Thoracic aorta (tissue), 2 donors: ENCODE measurements around the gene ATP10A. TPM values are rescaled to one million over a fixed set of nuclear protein-coding genes. Genes with fewer than 3 reads are reported as not detected.

Experiments used
- ATAC-seq: fragments of 150-250 bp; one replicate; pipeline ENCODE4 v1.8.0; 2017; ENCODE audit warnings: low read depth; ENCODE audit not compliant: insufficient number of reproducible peaks, low FRiP score
- DNase-seq: peaks from one replicate; pipeline ENCODE4 v3.0.0-alpha.2; 2020; ENCODE audit warnings: low spot score
- H3K27ac ChIP-seq, 2 donors: fragments of 200-600 bp; sonication (generic); 1 replicate in 1 of 2; 2 replicates in 1 of 2; pipeline ENCODE4 v1.5.1; 2016; ENCODE audit warnings: mild to moderate bottlenecking in 2 of 2, moderate library complexity in 2 of 2
- H3K27me3 ChIP-seq: fragments of 200-600 bp; sonication (generic); replicated peaks from 2 replicates; pipeline ENCODE4 v1.6.0; 2016; ENCODE audit warnings: mild to moderate bottlenecking; ENCODE audit not compliant: insufficient read depth
- H3K36me3 ChIP-seq: fragments of 200-600 bp; sonication (generic); one replicate; pipeline ENCODE4 v1.5.1; 2016
- H3K4me1 ChIP-seq, 2 donors: fragments of 200-600 bp; sonication (generic); 1 replicate in 1 of 2; 2 replicates in 1 of 2; pipeline versions ENCODE4 v1.5.1 to v1.6.0; 2016; ENCODE audit warnings: low read depth in 2 of 2, mild to moderate bottlenecking in 1 of 2; ENCODE audit not compliant: control insufficient read depth in 1 of 2
- H3K4me3 ChIP-seq: fragments of 200-600 bp; sonication (generic); 2 replicates; pipeline ENCODE4 v1.5.1; 2016; ENCODE audit warnings: mild to moderate bottlenecking
- H3K9me3 ChIP-seq: fragments of 200-600 bp; sonication (generic); 2 replicates; pipeline ENCODE4 v1.5.1; 2016
- CTCF ChIP-seq: fragments of 200-600 bp; sonication (generic); IDR thresholded peaks from one replicate; pipeline ENCODE4 v1.5.1; 2019; ENCODE audit warnings: antibody characterized with exemption
- total RNA-seq, 2 donors: library from RNA; depleted of rRNA; stranded (reverse); fragments of >200 nt; gene quantifications; one replicate each; pipeline versions ENCODE4 v1.1.0 to v1.2.3, GENCODE V29; 2016

The ATP10A gene
- total RNA-seq, 2 donors from 2014 or later: 59.4 to 89.8 TPM

DNA sequence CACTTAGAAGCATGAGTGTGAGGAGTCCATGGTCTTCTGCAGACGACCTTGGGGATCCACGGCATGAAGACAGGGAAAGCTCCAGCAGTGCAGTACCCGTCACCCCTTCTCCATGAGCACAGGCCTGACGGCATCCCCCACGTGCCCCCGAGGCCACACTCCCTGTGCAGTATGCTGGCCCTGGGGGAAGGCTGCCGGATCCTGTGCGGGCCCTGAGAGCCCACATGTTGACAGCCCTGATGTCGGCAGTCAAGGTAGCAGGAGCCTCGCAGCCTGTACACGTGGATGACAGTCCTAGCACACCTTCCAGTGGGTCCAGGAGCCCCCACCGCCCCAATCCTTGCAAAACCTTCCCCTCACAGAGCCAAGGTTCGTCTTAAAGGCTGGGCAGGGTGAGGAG lies 195.3 kb downstream of the ATP10A start:
- Histone ChIP-seq H3K27ac (peak overlapping the region in 1 of 2 donors; percentile 30), H3K9me3 (no peaks in the 10 kb centered on the region), H3K27me3 (no peaks in the 10 kb centered on the region), H3K4me1 (peaks cover 21 to 55% of the 10 kb centered on the region in 2 donors), H3K4me3 (no peak overlapping the region), H3K36me3 (no peaks in the 10 kb centered on the region)
- ATAC-seq (no peak), DNase-seq (no peak)
- TF ChIP-seq CTCF: no peak

DNA sequence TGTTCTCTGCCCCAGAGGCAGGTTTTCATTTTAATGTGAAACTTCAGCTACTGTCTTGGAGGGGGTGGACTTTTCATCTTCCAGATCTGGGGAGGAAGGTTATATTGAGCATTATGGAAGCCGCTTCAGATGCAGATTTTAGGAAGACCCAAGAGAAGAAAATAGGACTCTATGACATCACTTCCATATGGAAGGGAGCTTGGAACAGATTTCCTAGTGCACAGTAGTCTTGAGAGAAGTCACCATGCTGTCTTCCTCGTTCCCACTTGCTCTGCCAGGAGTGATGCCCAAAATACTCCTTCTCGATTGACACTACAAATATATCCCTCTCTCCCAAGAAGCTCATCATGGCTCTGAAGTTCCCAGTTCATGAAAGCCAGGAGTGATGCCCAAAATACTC lies 197.2 kb downstream of the ATP10A start:
- no peak for ATAC-seq
- TF ChIP-seq CTCF: no peak
- H3K9me3 ChIP-seq: no peaks in the 10 kb centered on the region
- no peaks in the 10 kb centered on the region for H3K27me3 ChIP-seq
- no peaks in the 10 kb centered on the region for H3K36me3 ChIP-seq
- peaks cover 13 to 36% of the 10 kb centered on the region in 2 donors for H3K4me1 ChIP-seq
- H3K4me3 ChIP-seq: no peak overlapping the region
- no peak overlapping the region for H3K27ac ChIP-seq
- no peak for DNase-seq

DNA sequence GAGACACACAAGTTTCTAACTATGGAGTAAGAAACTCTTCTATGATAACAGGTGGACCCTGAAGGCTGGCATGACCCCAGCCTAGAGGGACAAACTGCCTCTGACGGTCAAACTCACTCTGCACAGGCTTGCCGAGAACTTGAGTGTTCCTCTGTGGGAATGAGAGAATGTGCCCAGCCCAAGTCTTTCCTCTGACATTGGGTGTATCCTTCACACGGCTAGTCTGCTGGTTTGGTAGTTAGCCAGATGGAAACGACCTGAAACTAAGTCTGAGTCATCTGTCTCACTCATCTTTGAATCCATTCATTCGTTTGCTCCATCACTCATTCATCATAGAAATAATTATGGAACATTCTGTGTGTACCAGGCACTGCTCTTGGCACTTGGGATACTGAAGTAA lies 198.4 kb downstream of the ATP10A start:
- no peak for TF ChIP-seq CTCF
- Histone ChIP-seq H3K4me3 (no peak overlapping the region), H3K27ac (no peak overlapping the region), H3K27me3 (no peaks in the 10 kb centered on the region), H3K4me1 (peaks cover 3 to 24% of the 10 kb centered on the region in 2 donors), H3K9me3 (no peaks in the 10 kb centered on the region), H3K36me3 (no peaks in the 10 kb centered on the region)
- DNase-seq (no peak), ATAC-seq (no peak)

DNA sequence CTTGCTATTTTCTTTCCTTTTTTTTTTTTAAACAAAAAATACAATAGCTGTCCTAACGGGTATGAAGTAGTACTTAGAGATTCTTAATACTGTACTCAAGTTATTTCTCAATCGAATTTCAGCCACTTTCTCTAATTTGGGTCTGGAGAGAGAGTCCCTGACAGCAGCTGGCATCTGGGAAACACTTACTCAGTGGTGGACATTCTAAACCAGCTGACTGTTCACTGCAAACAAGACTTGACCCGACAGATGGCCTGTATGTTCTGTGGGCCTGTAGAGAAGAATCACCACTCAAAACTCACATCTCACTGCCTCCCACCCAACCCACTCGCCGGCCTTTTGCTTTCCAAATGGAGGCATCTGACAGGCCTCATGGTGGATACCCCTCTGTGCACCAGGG lies 199.6 kb downstream of the ATP10A start:
- ATAC-seq (no peak), DNase-seq (no peak)
- Histone ChIP-seq H3K4me1 (peaks cover 0 to 12% of the 10 kb centered on the region in 2 donors), H3K27me3 (no peaks in the 10 kb centered on the region), H3K4me3 (no peak overlapping the region), H3K27ac (no peak overlapping the region), H3K9me3 (no peaks in the 10 kb centered on the region), H3K36me3 (no peaks in the 10 kb centered on the region)
- no peak for TF ChIP-seq CTCF

DNA sequence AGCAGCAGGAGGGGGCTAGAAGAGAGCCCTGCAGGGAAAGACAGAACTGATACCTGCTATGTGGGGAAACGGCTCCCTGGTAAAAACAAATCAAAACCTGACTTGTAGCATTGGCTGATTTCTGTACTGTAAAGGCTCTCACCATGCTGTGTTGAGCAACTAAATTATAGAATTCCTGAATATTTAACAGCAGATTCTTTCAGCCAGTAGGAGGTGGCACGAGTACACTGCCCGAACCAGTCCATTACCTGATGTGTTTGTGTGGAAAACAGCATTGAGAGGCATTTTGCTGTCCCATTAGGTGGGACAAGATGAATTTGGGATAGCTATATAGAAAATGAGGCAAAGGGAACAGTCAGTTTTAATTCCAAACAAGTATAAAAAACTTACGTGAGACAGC lies 201.2 kb downstream of the ATP10A start:
- H3K9me3 ChIP-seq: no peaks in the 10 kb centered on the region
- H3K27me3 ChIP-seq: no peaks in the 10 kb centered on the region
- H3K4me1 ChIP-seq: no peaks in the 10 kb centered on the region
- H3K4me3 ChIP-seq: no peak overlapping the region
- peak; percentile 31 for TF ChIP-seq CTCF
- no peak for ATAC-seq
- H3K27ac ChIP-seq: no peak overlapping the region
- DNase-seq: no peak
- H3K36me3 ChIP-seq: no peaks in the 10 kb centered on the region
